Heart left ventricle (tissue), 13 donors: ENCODE measurements around the gene ZNF578.

ENCODE experiments used
- POLR2A ChIP-seq, 2 donors: fragments of 450-650 bp; IDR thresholded peaks; one replicate each; pipeline ENCODE4 v1.6.1; 2017; ENCODE audit warnings: antibody characterized with exemption in 2 of 2, mild to moderate bottlenecking in 2 of 2, moderate library complexity in 2 of 2
- TF ChIP-seq, protein P1 (sequence below), 12 donors: fragments of 200-600 bp; sonication (generic) in 4 of 12; IDR thresholded peaks; one replicate each; pipeline versions ENCODE4 v1.5.0 to v1.8.0; 2018 to 2022; ENCODE audit warnings: antibody characterized with exemption in 12 of 12, mild to moderate bottlenecking in 5 of 12
- donor health status: ischemic (EF 13 %, LVEDD 7.1; RV severe dilation, severe dysfunction).
- donor health status: DM: no; HTN: yes; CAD: no.
- donor health status: DM: no; HTN: no; CAD: no.
- donor health status: ischemic (EF 25% LVEDD 6.9; RV normal size, moderate dysfunction).
- donor health status: ischemic (EF 25% LVEDD 5.7; RV mildly dilated, moderate dysfunction).
- donor health status: ischemic (EF 35%, LVEDD 5.7; RV mildly dilated, moderate dysfunction).
- donor health status: nonischemic (EF 11% LVEDD 7.7; RV severe dilation, severe dysfunction).
- donor health status: DM: yes; HTN: yes; CAD: no.
- donor health status: PGD.
- donor health status: ischemic (EF 29% LVEDD 5.4; RV normal size, mild dysfunction).
- donor health status: nonischemic (EF 23%, LVEDD 6.1; RV moderate dilation, normal function).

DNA sequence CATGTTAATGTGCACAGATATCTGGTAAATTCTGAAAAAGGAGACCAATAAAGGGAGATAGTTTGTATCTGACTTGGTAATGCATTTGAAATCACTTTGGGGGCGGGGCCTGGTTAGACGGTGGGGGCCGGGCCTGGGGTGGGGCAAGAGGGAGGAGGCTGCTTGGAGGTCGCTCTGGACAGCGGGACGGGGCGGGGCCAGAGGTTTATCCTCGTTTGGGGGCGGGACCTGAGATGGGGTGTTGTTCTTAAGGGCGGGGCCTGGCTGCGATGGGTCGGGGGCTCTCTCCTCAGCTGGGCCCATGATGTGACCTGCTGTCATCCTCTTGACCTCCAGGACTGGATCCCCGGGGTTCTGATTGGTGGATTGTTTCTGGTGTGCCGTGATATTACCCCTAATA is 69.2 kb downstream of the ZNF578 start:
- TF ChIP-seq, protein P1, sequence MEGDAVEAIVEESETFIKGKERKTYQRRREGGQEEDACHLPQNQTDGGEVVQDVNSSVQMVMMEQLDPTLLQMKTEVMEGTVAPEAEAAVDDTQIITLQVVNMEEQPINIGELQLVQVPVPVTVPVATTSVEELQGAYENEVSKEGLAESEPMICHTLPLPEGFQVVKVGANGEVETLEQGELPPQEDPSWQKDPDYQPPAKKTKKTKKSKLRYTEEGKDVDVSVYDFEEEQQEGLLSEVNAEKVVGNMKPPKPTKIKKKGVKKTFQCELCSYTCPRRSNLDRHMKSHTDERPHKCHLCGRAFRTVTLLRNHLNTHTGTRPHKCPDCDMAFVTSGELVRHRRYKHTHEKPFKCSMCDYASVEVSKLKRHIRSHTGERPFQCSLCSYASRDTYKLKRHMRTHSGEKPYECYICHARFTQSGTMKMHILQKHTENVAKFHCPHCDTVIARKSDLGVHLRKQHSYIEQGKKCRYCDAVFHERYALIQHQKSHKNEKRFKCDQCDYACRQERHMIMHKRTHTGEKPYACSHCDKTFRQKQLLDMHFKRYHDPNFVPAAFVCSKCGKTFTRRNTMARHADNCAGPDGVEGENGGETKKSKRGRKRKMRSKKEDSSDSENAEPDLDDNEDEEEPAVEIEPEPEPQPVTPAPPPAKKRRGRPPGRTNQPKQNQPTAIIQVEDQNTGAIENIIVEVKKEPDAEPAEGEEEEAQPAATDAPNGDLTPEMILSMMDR (IDR thresholded peaks at IDR 0.05): no peak
- no peak for TF ChIP-seq POLR2A (IDR thresholded peaks at IDR 0.05)
